Measurements from ENCODE around the gene DLG2. TPM values are rescaled to one million over a fixed set of nuclear protein-coding genes. Genes with fewer than 3 reads are reported as not detected.

The DLG2 gene
- polyA plus RNA-seq, 1 experiment: 0.68 TPM

GRCh38 chr11:83970061-83970671 is 1657.0 kb downstream of the DLG2 start:
- Histone ChIP-seq H3K9me3 (ENCODE audit: control insufficient read depth, insufficient read depth, low read length) (no peaks in the 10 kb centered on the region), H3K27ac (ENCODE audit: low read depth, low read length) (no peak overlapping the region), H3K27me3 (ENCODE audit: control insufficient read depth, insufficient read depth, low read length) (no peaks in the 10 kb centered on the region), H3K4me3 (ENCODE audit: low read depth, low read length) (no peak overlapping the region)
- no peak for DNase-seq (ENCODE audit: low read depth, low spot score)
- POLR2A ChIA-PET: no interaction called here
- CTCF ChIA-PET: no interaction called here
- no peak for TF ChIP-seq CTCF (IDR thresholded peaks at IDR 0.05; ENCODE audit: low read depth, low read length)

GRCh38 chr11:83957038-83957900 is 1669.9 kb downstream of the DLG2 start:
- Histone ChIP-seq H3K9me3 (ENCODE audit: control insufficient read depth, insufficient read depth, low read length) (no peaks in the 10 kb centered on the region), H3K27ac (ENCODE audit: low read depth, low read length) (no peak overlapping the region), H3K27me3 (ENCODE audit: control insufficient read depth, insufficient read depth, low read length) (no peaks in the 10 kb centered on the region), H3K4me3 (ENCODE audit: low read depth, low read length) (no peak overlapping the region)
- no peak for DNase-seq (ENCODE audit: low read depth, low spot score)
- ChIA-PET CTCF (no interaction called here), POLR2A (no interaction called here)
- TF ChIP-seq CTCF (IDR thresholded peaks at IDR 0.05; ENCODE audit: low read depth, low read length): no peak

- ChIA-PET POLR2A (no interaction called here), CTCF (no interaction called here)
- H3K27me3 ChIP-seq (ENCODE audit: control insufficient read depth, insufficient read depth, low read length): no peaks in the 10 kb centered on the region
- no peak for DNase-seq (ENCODE audit: low read depth, low spot score)
- no peaks in the 10 kb centered on the region for H3K9me3 ChIP-seq (ENCODE audit: control insufficient read depth, insufficient read depth, low read length)
- H3K27ac ChIP-seq (ENCODE audit: low read depth, low read length): no peak overlapping the region
- no peak overlapping the region for H3K4me3 ChIP-seq (ENCODE audit: low read depth, low read length)
- TF ChIP-seq CTCF (IDR thresholded peaks at IDR 0.05; ENCODE audit: low read depth, low read length): no peak
These were observed 1670.9 kb downstream of the DLG2 start for GRCh38 chr11:83956119-83956697.

GRCh38 chr11:83954780-83955179 is 1672.4 kb downstream of the DLG2 start:
- no peak for DNase-seq (ENCODE audit: low read depth, low spot score)
- H3K27ac ChIP-seq (ENCODE audit: low read depth, low read length): no peak overlapping the region
- POLR2A ChIA-PET: no interaction called here
- H3K9me3 ChIP-seq (ENCODE audit: control insufficient read depth, insufficient read depth, low read length): no peaks in the 10 kb centered on the region
- no peak overlapping the region for H3K4me3 ChIP-seq (ENCODE audit: low read depth, low read length)
- no peaks in the 10 kb centered on the region for H3K27me3 ChIP-seq (ENCODE audit: control insufficient read depth, insufficient read depth, low read length)
- TF ChIP-seq CTCF (IDR thresholded peaks at IDR 0.05; ENCODE audit: low read depth, low read length): no peak
- CTCF ChIA-PET: interaction anchor here (0.6 kb wide), 1 partner anchor 9 kb away, joined by 3 read pairs; no protein-coding TSS in a partner anchor

GRCh38 chr11:83951521-83951920 is 1675.6 kb downstream of the DLG2 start:
- Histone ChIP-seq H3K27me3 (ENCODE audit: control insufficient read depth, insufficient read depth, low read length) (no peaks in the 10 kb centered on the region), H3K27ac (ENCODE audit: low read depth, low read length) (no peak overlapping the region), H3K4me3 (ENCODE audit: low read depth, low read length) (no peak overlapping the region), H3K9me3 (ENCODE audit: control insufficient read depth, insufficient read depth, low read length) (no peaks in the 10 kb centered on the region)
- DNase-seq (ENCODE audit: low read depth, low spot score): no peak
- ChIA-PET CTCF (no interaction called here), POLR2A (no interaction called here)
- no peak for TF ChIP-seq CTCF (IDR thresholded peaks at IDR 0.05; ENCODE audit: low read depth, low read length)
